ENCODE results near the gene OGDH.
A peak's percentile ranks its signal among the peaks of the same experiment; 100 is the strongest.

Gene OGDH

GRCh38 chr7:44681645-44682044 lies 75.2 kb downstream of the OGDH start:
- DNase-seq = peak in 1 of 2 donors; percentile 16
- H3K27me3 ChIP-seq = no peaks in the 10 kb centered on the region
- H3K27ac ChIP-seq = no peak overlapping the region
- H3K36me3 ChIP-seq = peaks cover 38 to 68% (median 64%) of the 10 kb centered on the region in 3 donors
- no peak overlapping the region for H3K4me3 ChIP-seq
- intact Hi-C loops (cut with DNase I; ENCODE audit: low total_unique reads) = no loop called here
- peaks cover 0 to 7% (median 0%) of the 10 kb centered on the region in 4 donors for H3K4me1 ChIP-seq
- no peaks in the 10 kb centered on the region for H3K9me3 ChIP-seq
- no peak for TF ChIP-seq CTCF (IDR thresholded peaks at IDR 0.05)

- intact Hi-C loops (cut with DNase I; ENCODE audit: low total_unique reads) = no loop called here
- DNase-seq = no peak
- Histone ChIP-seq H3K4me1 (no peaks in the 10 kb centered on the region), H3K27me3 (no peaks in the 10 kb centered on the region), H3K4me3 (no peak overlapping the region), H3K9me3 (no peaks in the 10 kb centered on the region), H3K36me3 (peaks cover 35 to 64% (median 58%) of the 10 kb centered on the region in 3 donors), H3K27ac (peak overlapping the region in 1 of 2 donors; percentile 32)
- TF ChIP-seq CTCF (IDR thresholded peaks at IDR 0.05) = no peak
These were observed 79.3 kb downstream of the OGDH start for GRCh38 chr7:44685723-44686122.

- no peak overlapping the region for H3K4me3 ChIP-seq
- TF ChIP-seq CTCF (IDR thresholded peaks at IDR 0.05) = no peak
- H3K27me3 ChIP-seq = no peaks in the 10 kb centered on the region
- peaks cover 19 to 46% (median 41%) of the 10 kb centered on the region in 3 donors for H3K36me3 ChIP-seq
- intact Hi-C loops (cut with DNase I; ENCODE audit: low total_unique reads) = no loop called here
- no peak overlapping the region for H3K27ac ChIP-seq
- H3K9me3 ChIP-seq = no peaks in the 10 kb centered on the region
- no peaks in the 10 kb centered on the region for H3K4me1 ChIP-seq
- peak in 1 of 2 donors; percentile 9 for DNase-seq
These were observed 83.0 kb downstream of the OGDH start for GRCh38 chr7:44689427-44689826.

GRCh38 chr7:44693641-44694313 lies 87.3 kb downstream of the OGDH start:
- DNase-seq = no peak
- H3K27ac ChIP-seq = no peak overlapping the region
- intact Hi-C loops (cut with DNase I; ENCODE audit: low total_unique reads) = no loop called here

GRCh38 chr7:44694326-44694725 lies 87.9 kb downstream of the OGDH start:
- no peak for DNase-seq
- no peak for TF ChIP-seq CTCF (IDR thresholded peaks at IDR 0.05)
- Histone ChIP-seq H3K9me3 (no peaks in the 10 kb centered on the region), H3K27ac (no peak overlapping the region), H3K27me3 (no peaks in the 10 kb centered on the region), H3K36me3 (peaks cover 46 to 77% (median 75%) of the 10 kb centered on the region in 3 donors), H3K4me1 (no peaks in the 10 kb centered on the region), H3K4me3 (no peak overlapping the region)
- intact Hi-C loops (cut with DNase I; ENCODE audit: low total_unique reads) = no loop called here

More at GRCh38 chr7:44693641-44694313, 87.3 kb downstream of the OGDH start:
- Histone ChIP-seq H3K4me1 (no peaks in the 10 kb centered on the region), H3K9me3 (no peaks in the 10 kb centered on the region), H3K36me3 (peaks cover 43 to 72% (median 69%) of the 10 kb centered on the region in 3 donors), H3K27me3 (no peaks in the 10 kb centered on the region), H3K4me3 (no peak overlapping the region)
- TF ChIP-seq CTCF (IDR thresholded peaks at IDR 0.05) = no peak
